GM20000 (cell line): Measurements from ENCODE around the gene NFE2.

Source experiments
- DNase-seq: peaks from one replicate; pipeline ENCODE4 v3.0.0; 2012; ENCODE audit warnings: low spot score
- TF ChIP-seq, protein P1 (sequence below): IDR thresholded peaks from 2 replicates; pipeline ENCODE4 v1.5.1; 2012; ENCODE audit warnings: mild to moderate bottlenecking, control low read depth; ENCODE audit errors: extremely low read depth, missing control alignments

The NFE2 gene

DNA sequence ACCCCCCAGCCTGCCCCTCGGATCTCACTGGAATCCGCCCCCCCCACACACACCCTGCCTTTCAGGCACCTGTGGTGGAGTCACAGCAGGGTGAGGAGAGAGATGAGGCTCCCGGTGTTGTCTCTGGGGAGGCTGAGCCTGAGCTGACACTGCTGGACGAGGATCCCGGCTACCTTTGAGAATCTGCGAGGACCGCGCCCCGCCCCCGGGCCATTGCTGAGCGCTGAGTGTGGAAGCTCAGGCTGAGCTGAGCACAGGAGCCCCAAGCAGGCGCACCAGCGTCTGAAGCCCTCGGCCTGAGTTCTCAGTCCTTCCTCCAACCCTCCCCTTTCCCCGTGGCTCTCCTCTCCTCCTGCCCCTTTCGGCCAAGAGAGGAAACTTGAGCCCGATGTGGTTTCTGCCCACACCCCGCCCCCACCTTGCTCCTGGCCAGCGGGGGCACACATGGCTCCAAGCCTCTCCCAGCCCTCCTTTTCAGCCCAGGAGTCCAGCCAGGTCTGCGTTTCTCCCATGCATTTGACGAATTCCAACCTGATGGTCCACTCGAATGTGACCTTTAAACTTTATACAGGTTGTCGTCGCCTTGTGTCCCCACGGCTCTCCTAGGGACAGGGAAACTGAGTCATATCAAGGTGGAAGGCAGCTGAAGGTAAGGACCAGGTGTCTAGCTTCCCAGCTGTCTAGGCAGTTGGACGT, at the start of gene NFE2:
Gene NFE2 (minus strand): TSS at position 284 of the 696 bp plus-strand sequence. CDS start 5,767 bp downstream, outside the sequence.
- TF ChIP-seq, protein P1, sequence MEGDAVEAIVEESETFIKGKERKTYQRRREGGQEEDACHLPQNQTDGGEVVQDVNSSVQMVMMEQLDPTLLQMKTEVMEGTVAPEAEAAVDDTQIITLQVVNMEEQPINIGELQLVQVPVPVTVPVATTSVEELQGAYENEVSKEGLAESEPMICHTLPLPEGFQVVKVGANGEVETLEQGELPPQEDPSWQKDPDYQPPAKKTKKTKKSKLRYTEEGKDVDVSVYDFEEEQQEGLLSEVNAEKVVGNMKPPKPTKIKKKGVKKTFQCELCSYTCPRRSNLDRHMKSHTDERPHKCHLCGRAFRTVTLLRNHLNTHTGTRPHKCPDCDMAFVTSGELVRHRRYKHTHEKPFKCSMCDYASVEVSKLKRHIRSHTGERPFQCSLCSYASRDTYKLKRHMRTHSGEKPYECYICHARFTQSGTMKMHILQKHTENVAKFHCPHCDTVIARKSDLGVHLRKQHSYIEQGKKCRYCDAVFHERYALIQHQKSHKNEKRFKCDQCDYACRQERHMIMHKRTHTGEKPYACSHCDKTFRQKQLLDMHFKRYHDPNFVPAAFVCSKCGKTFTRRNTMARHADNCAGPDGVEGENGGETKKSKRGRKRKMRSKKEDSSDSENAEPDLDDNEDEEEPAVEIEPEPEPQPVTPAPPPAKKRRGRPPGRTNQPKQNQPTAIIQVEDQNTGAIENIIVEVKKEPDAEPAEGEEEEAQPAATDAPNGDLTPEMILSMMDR = no peak

DNA sequence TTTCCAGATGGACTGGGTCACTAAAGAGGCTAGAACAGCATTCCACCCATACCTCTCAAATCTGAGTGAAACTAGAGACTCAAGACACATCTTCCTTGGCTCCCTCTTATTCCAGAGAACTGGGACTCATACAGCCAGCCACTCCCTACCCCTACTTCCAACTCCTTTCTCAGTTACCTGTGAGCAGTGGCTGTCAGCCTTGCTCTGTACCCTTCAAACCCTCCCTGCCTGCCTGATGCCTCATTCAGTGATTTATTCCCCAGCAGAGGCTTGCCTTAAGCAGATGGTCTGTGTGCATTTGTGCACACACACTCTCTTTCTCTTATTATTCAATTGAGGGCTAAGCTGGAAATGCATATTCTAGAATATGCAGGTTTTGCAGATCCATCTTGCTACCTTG, 48.9 kb upstream of the NFE2 start:
- no peak for DNase-seq
- TF ChIP-seq, protein P1 = no peak

More for the DNA sequence above, at the start of gene NFE2:
- no peak for DNase-seq

DNA sequence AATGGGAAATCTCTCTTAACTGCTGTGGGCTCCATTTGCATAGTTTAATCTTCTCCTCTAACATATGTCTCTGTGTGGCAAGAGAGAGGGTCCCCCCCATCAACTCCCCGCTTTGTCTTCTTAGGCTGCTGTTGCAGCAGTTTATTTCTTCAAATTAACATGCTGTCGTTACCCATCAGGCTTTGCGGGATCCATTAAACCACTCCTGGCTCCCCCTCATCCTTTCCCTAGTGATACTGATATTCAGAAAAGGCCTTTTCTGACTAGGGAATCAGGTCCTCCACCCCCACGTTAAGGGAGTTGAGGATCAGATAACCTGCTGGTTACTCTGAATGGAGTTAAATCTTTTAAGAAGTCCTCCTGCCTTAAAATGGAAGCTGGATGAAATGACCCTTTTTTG, 48.2 kb upstream of the NFE2 start:
- no peak for DNase-seq
- TF ChIP-seq, protein P1 = no peak

DNA sequence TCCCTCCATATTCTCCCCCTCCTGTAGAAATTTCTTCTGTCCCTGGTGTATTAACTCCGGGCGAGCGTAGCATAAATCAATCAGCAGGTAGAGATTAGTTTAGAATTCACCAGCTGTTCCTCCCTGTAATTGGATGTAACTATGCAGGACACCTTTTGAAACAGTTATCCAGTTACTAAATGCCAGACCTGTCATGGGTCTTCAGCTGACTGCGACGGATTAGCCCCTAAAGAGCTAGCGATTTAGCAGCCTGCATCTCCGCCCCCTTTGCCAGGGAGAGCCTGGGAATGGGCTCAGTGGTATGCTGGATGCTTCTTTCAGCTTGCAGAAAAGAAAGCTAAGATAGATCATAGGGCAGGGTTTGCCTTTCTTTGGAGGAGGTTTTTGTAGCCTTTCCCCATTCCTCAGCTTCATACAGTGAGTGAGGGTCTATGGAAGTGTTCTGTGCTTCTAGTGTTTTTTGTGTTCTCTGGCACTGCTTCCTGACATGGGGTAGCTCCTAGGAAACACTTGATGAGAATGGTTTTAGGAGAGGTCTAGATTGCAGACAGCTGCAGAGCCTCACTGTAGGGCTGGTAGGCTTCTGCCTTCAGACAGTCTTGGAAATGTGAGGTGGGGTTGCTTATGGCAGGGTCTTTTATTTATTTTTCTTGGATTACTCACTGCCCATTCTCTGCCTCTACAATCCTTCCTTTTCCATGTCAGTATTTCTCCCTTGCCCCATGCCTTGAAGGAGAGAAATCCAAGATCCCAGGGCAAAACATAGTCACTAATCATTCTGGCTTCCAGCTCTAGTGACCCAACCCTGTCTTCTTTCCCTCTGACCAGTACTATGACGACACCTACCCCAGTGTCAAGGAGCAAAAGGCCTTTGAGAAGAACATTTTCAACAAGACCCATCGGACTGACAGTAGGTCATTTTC, 40.8 kb upstream of the NFE2 start:
- TF ChIP-seq, protein P1 = no peak
- DNase-seq = no peak

- DNase-seq = no peak
- TF ChIP-seq, protein P1 = no peak
Observed at GRCh38 chr12:54340846-54341245, 40.0 kb upstream of the NFE2 start.

- DNase-seq = no peak
- TF ChIP-seq, protein P1 = no peak
Observed at GRCh38 chr12:54338698-54339296, 38.0 kb upstream of the NFE2 start.
